Uterus (tissue), 2 donors: ENCODE data around the gene RAB43.

Source experiments
- CTCF ChIP-seq, 4 experiments: fragments of 200-600 bp in 2 of 4; fragments of 450-650 bp in 2 of 4; sonication (generic) in 2 of 4; IDR thresholded peaks; one replicate each; pipeline ENCODE4 v1.5.1; 2016 to 2019; ENCODE audit warnings: antibody characterized with exemption in 4 of 4, mild to moderate bottlenecking in 2 of 4, moderate library complexity in 1 of 4
- POLR2A ChIP-seq, 2 donors: fragments of 450-650 bp; IDR thresholded peaks; one replicate each; pipeline ENCODE4 v1.6.1; 2016; ENCODE audit warnings: antibody characterized with exemption in 2 of 2, mild to moderate bottlenecking in 1 of 2, moderate library complexity in 1 of 2

DNA sequence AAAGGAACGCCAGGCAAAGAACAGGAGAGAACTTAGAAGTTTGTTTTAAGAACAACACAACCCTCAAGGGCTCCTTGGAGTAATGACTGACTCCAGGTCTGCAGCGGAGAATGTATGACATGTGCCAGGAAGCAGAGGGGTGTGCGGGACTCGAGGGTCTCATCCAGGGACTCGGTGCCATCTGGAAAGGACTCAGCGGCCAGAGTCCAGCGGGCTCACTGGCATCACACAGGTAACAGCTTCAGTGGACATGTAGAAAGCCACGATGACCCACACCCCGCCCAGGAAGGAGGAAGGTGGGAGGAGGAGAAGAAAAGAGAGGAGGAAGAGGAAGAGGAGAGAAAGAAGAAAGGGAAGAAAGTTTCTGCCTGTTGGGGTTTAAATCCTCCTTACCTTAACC lies 39.6 kb downstream of the RAB43 start:
- TF ChIP-seq CTCF (IDR thresholded peaks at IDR 0.05) (no peak), POLR2A (IDR thresholded peaks at IDR 0.05) (no peak)
